HG02571 (cell line): Measurements from ENCODE around the gene KIF17.

ENCODE experiments used
- ATAC-seq: cut with Tn5 transposase; IDR thresholded peaks from one replicate; pipeline ENCODE4 v1.9.1; 2021; ENCODE audit warnings: mild to moderate bottlenecking, moderate library complexity; ENCODE audit not compliant: unreplicated experiment

KIF17 gene

DNA sequence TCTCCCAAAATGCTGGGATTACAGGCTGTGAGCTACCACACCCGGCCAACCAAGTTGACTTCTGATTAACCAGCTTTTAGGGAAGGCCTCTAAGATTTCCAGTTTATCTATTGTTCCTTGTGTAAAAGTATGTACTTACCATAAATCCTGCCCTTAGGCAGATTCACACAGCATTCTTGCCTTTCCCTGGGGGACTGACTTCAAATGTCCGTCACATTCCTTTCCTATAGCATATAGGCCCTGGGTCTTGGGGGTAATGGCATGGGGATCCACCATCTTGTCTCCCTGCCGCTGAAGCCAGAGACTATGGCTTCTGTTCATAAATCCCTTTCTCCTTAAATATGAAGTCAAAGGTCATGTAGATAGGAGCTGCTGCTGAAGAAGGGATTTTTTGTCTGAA lies 85.4 kb downstream of the KIF17 start:
- ATAC-seq = no peak

DNA sequence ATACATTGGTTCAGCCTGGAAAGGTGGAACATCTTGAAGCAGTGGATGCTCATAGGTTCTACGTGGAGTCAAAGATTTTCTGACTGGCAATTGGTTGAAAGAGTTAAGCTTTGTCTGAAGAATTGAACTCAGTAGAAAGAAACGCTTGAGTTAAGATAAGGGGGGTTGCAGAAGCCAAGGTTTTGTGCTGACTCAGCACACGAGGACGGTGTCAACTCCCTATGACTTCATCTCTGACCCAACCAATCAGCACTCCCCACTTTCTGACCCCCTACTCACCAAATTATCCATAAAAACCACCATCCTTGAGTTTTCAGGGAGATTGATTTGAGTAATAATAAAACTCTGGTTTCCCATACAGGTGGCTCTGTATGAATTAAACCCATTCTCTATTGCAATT lies 87.1 kb downstream of the KIF17 start:
- ATAC-seq = no peak

DNA sequence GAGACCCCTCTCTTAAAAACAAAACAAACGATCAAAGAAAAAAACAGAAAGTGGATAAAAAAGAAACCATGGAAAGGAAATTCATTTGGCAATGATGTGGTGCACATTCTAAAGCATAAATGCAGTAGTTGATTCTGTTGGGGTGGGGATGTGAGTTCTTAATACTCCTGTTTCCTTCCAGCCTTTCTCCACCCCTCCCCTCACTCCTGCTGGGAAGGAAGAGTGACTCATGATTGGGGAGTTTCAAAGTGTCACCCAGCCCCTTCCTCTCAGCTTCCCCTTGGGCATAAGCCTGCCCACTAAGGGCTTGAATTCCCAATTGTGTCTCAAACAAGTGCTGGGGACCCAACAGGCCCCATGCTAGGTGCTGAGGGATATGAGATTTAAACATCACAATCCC lies 91.3 kb downstream of the KIF17 start:
- ATAC-seq = no peak

DNA sequence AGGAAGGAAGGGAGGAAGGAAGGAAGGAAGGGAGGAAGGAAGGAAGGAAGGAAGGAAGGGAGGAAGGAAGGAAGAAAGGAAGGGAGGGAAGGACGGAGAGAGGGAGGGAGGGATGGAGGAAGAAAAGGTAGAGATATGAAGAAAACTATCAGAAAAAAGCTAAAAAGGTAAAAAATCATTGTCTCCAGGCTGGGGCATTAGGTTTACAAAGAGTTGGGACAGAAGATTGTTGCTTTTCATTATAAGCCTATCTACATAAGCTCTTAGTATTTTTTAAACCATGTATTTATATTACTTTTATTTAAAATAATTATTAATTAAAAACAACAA lies 91.7 kb downstream of the KIF17 start:
- no peak for ATAC-seq

DNA sequence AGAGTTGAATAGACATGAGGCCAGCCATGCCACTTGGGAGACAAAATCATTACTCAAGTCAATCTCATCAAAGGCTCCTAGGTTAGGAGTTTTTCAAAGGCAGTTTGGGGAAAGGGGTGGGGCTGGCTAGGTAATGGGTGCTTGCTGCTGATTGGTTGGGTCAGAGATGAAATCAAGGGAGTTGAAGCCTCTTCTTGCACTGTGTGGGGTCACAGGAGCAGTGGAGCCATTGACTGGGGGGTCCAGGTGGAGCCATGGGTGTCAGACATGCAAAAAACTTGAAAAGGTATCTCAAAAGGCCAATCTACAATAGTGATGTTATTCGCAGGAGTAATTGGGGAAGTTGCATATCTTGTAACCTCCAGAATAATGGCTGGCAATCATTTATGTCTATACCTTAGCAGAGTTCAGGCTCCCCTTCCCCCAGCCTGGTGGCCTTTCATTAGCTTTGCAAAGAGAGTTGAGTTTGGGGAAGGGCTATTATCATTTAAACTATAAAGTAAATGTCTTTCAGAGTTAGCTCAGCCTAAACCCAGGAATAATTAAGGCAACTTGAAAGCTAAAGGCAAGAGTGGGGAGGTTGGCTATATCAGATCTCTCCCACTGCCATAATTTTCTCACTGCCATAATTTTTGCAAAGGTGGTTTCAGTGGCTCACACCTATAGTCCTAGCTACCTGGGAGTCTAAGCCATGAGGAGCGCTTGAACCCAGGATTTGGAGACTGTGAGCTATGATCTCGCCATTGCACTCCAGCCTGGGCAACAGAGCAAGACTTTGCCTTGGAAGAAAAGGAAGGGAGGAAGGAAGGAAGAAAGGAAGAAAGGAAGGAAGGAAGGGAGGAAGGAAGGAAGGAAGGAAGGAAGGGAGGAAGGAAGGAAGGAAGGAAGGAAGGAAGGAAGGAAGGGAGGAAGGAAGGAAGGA lies 92.4 kb downstream of the KIF17 start:
- no peak for ATAC-seq

DNA sequence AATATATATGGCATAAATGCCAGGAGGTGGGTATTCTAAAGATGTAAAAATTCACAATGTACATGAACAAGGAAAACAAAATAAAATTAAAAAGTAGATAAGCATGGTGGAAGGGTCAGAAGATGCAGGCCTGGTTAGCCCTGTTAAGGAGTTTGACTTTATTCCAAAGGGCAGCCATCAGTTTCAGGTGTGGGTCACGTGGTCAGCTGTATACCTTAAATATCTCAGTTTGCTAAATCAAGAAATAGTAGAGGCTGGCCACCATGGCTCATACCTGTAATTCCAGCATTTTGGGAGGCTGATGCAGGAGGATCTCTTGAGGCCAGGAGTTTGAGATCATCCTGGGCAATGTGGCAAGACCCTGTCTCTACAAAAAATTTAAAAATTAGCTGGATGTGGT lies 93.1 kb downstream of the KIF17 start:
- no peak for ATAC-seq

DNA sequence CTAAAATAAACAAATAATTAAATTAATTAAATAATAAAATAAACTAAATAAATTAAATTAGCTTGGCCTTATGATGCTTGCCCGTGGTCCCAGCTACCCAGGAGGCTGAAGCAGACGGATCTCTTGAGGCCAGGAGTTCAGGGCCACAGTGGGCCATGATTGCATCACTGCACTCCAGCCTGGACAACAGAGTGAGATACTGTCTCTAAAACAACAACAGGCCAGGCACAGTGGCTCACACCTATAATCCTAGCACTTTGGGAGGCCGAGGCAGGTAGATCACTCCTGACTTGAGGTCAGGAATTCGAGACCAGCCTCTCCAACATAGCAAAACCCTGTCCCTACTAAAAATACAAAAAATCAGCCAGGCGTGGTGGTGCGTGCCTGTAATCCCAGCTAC lies 96.8 kb downstream of the KIF17 start:
- ATAC-seq = no peak

DNA sequence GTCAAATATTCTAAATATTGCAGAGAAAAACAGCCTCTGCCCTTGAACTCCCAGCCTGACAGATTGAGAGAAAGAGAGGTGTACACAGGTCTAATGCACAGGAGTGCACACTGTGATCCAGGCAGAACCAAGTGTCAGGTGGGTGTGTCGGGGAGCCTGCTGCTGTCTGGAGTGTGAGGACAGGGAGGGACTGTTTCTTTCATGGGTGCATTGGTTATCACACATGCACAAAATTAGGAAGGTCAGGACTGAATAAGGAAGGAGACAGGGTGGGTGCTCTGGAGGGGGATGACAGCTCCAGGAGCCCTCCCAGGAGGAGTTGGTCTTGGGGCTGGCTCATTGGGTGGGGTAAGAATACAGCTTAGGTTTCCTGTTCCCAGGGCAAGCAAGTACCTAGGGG lies 97.8 kb downstream of the KIF17 start:
- ATAC-seq = no peak

DNA sequence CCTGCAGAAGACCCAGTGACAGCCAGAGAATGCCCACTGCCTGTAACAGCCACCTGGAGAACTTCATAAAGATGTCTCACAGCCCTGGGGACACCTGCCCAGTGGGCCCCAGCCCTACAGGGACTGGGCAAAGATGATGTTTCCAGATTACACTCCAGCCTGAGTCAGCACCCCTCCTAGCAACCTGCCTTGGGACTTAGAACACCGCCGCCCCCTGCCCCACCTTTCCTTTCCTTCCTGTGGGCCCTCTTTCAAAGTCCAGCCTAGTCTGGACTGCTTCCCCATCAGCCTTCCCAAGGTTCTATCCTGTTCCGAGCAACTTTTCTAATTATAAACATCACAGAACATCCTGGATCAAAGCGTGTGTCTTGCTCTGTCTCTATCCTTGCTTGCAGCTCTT lies 99.3 kb downstream of the KIF17 start:
- no peak for ATAC-seq

DNA sequence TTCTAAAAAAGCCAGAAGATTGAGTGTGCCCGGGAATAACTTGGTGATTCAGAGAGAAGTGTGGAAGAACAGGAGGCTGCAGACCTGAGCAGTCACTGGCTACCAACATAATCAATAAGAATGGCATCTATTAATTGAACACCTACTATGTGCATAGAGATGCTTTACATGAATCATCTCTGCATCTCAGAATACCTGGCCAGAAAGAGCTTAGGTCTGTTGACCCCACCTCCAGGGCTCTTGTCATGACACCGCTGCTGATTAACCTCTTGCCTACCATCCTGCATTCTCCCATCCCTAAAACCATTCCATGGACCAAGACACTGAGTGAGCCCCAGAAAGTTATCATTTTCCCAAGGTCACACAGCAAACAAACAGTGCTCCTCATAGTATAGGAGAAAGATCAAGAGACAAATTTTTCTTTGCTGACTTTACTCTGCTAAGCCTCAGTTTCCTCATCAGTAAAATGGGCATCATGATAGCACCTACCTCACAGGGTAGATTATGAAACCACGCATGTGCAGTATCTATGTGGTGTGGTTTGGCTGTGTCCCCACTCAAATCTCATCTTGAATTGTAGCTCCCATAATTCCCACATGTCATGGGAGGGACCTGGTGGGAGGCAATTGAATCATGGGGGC lies 100.8 kb downstream of the KIF17 start:
- no peak for ATAC-seq

DNA sequence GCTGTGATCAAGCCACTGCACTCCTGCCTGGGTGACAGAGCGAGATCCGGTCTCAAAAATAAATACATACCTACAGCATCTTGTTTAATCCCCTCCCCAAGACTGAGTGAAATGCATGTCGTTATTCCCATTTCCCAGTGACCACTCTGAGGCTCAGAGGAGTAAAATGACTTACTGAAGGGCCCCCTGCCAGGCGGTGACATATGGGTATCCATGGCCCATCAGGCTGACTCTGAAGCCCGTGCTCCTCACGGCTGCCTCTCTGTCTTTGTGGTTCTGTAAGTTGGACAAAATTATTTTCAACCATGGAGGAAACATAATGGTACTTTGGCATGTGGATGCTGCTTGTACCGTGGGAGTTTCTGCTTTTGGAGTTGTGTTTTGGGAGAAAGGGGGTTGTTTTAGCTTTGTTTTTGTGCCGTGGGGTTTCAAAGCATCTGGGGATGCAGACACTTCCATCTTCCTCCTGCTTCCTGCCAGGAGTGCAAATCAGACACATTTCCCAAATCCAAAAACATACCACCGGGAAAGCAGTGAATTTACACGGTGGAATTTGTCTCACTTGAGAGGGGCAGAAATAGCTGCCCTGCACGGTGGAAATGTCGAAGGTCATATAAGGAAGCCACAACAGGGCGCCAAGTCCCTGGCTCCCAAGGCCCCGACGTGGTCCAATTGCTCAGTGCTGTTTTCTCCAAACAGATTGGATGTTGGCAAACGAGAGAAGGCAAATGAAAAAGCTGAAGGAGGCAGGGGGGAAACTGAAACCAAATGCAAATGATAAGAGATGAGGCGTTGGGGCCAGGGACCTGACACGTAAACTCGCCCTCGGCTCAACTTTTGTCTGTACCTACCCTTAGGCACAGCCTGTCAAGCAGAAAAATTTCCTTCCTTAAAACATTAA lies 101.6 kb downstream of the KIF17 start:
- ATAC-seq = no peak

DNA sequence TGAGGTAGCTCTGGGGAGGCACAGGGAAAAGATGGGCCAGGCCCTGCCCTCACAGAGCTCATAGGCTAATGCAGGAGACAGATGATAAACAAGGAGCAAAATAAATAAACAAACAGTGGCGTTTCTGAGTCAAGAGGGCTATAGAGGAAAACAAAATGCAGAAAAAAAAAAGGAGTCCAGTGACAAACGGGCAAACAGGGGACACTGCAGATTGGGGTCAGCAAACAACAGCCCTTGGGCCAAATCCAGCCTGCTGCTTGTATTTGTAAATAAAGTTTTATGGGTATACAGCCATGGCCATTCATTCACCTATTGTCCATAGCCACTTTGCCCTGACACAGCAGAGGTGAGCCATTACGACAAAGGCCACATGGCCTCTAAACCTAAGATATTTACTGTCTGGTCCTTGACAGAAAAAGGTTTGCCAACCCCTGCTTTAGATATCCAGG lies 103.7 kb downstream of the KIF17 start:
- ATAC-seq = no peak
